ENCODE results near the gene GRM1.

The GRM1 gene

GRCh38 chr6:146364816-146365594 is 336.1 kb downstream of the GRM1 start:
- Histone ChIP-seq H3K36me3 (ENCODE audit: control insufficient read depth, insufficient read depth, low read length) (no peaks in the 10 kb centered on the region), H3K9ac (ENCODE audit: low read length) (no peak overlapping the region), H2BK15ac (replicated peaks; ENCODE audit: low read depth) (no peak overlapping the region), H2AK5ac (ENCODE audit: low read length) (no peak overlapping the region), H3K4me2 (ENCODE audit: low read length) (no peak overlapping the region), H3K18ac (ENCODE audit: low read length) (no peak overlapping the region), H3K4me3 (ENCODE audit: low read length) (no peak overlapping the region), H3K4ac (ENCODE audit: low read depth, low read length) (no peak overlapping the region), H2BK120ac (ENCODE audit: low read depth, low read length) (no peak overlapping the region), H4K8ac (ENCODE audit: low read depth, low read length) (no peak overlapping the region), H2BK5ac (ENCODE audit: low read length) (peak overlapping the region; percentile 7), H3K56ac (ENCODE audit: low read length) (peak overlapping the region; percentile 30), H3K27ac (ENCODE audit: low read depth, low read length) (no peak overlapping the region), H3K79me1 (ENCODE audit: low read length) (no peaks in the 10 kb centered on the region), H3K23ac (ENCODE audit: low read length) (no peak overlapping the region), H3K79me2 (ENCODE audit: control insufficient read depth, insufficient read depth, low read length) (no peaks in the 10 kb centered on the region), H4K5ac (ENCODE audit: low read length) (no peak overlapping the region), H3K27me3 (ENCODE audit: insufficient read depth, low read length, poor library complexity) (peaks cover 2% of the 10 kb centered on the region), H3K4me1 (ENCODE audit: control insufficient read depth, low read depth, low read length) (no peaks in the 10 kb centered on the region)
- DNase-seq, result no peak
- WGBS (ENCODE audit: extremely low coverage, insufficient coverage, low lambda C conversion rate), result 100% methylated on average over 1 of the region's 3 CpGs

- Histone ChIP-seq H3K4me3 (ENCODE audit: low read length) (no peak overlapping the region), H3K4me2 (ENCODE audit: low read length) (no peak overlapping the region), H3K4me1 (ENCODE audit: control insufficient read depth, low read depth, low read length) (no peaks in the 10 kb centered on the region), H2BK120ac (ENCODE audit: low read depth, low read length) (no peak overlapping the region), H3K18ac (ENCODE audit: low read length) (no peak overlapping the region), H4K5ac (ENCODE audit: low read length) (no peak overlapping the region), H2BK5ac (ENCODE audit: low read length) (no peak overlapping the region), H3K56ac (ENCODE audit: low read length) (no peak overlapping the region), H3K27me3 (ENCODE audit: insufficient read depth, low read length, poor library complexity) (peaks cover 2% of the 10 kb centered on the region), H3K9ac (ENCODE audit: low read length) (no peak overlapping the region), H3K4ac (ENCODE audit: low read depth, low read length) (no peak overlapping the region), H2AK5ac (ENCODE audit: low read length) (no peak overlapping the region), H3K36me3 (ENCODE audit: control insufficient read depth, insufficient read depth, low read length) (no peaks in the 10 kb centered on the region), H3K79me1 (ENCODE audit: low read length) (no peaks in the 10 kb centered on the region), H3K79me2 (ENCODE audit: control insufficient read depth, insufficient read depth, low read length) (no peaks in the 10 kb centered on the region), H2BK15ac (replicated peaks; ENCODE audit: low read depth) (no peak overlapping the region), H3K27ac (ENCODE audit: low read depth, low read length) (no peak overlapping the region), H4K8ac (ENCODE audit: low read depth, low read length) (no peak overlapping the region), H3K23ac (ENCODE audit: low read length) (no peak overlapping the region)
- no peak for DNase-seq
- WGBS (ENCODE audit: extremely low coverage, insufficient coverage, low lambda C conversion rate), result no CpG with 5 or more reads among the region's 1 CpG
Observed at GRCh38 chr6:146367061-146367460, 338.2 kb downstream of the GRM1 start.

DNA sequence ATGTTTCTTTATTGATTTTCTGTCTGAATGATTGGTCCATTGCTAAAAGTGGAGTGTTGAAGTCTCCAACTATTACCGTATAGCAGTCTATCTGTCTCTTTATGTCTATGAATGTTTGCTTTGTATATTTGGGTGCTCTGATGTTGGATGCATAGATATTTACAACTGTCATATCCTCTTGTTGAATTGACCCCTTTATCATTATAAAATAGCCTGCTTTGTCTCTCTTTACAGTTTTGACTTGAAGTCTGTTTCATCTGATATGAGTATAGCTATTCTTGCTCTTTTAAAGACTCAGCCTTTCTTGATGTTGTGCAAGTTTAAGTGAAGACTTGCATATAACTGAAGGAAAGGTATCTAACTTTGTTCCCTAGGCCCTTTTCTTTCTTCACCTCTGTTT is 341.0 kb downstream of the GRM1 start:
- H4K5ac ChIP-seq (ENCODE audit: low read length), result no peak overlapping the region
- no peak overlapping the region for H2BK5ac ChIP-seq (ENCODE audit: low read length)
- no peak overlapping the region for H2BK15ac ChIP-seq (replicated peaks; ENCODE audit: low read depth)
- H3K23ac ChIP-seq (ENCODE audit: low read length), result no peak overlapping the region
- H2AK5ac ChIP-seq (ENCODE audit: low read length), result no peak overlapping the region
- H3K79me2 ChIP-seq (ENCODE audit: control insufficient read depth, insufficient read depth, low read length), result no peaks in the 10 kb centered on the region
- H2BK120ac ChIP-seq (ENCODE audit: low read depth, low read length), result no peak overlapping the region
- no peak overlapping the region for H3K18ac ChIP-seq (ENCODE audit: low read length)
- H3K4me3 ChIP-seq (ENCODE audit: low read length), result no peak overlapping the region
- H3K27ac ChIP-seq (ENCODE audit: low read depth, low read length), result no peak overlapping the region
- DNase-seq, result no peak
- H3K9ac ChIP-seq (ENCODE audit: low read length), result no peak overlapping the region
- no peaks in the 10 kb centered on the region for H3K36me3 ChIP-seq (ENCODE audit: control insufficient read depth, insufficient read depth, low read length)
- H3K4me1 ChIP-seq (ENCODE audit: control insufficient read depth, low read depth, low read length), result no peaks in the 10 kb centered on the region
- H3K56ac ChIP-seq (ENCODE audit: low read length), result no peak overlapping the region
- H3K27me3 ChIP-seq (ENCODE audit: insufficient read depth, low read length, poor library complexity), result peaks cover 2% of the 10 kb centered on the region
- H4K8ac ChIP-seq (ENCODE audit: low read depth, low read length), result no peak overlapping the region
- no peak overlapping the region for H3K4ac ChIP-seq (ENCODE audit: low read depth, low read length)
- no CpG with 5 or more reads among the region's 1 CpG for WGBS (ENCODE audit: extremely low coverage, insufficient coverage, low lambda C conversion rate)
- H3K4me2 ChIP-seq (ENCODE audit: low read length), result no peak overlapping the region
- H3K79me1 ChIP-seq (ENCODE audit: low read length), result no peaks in the 10 kb centered on the region

DNA sequence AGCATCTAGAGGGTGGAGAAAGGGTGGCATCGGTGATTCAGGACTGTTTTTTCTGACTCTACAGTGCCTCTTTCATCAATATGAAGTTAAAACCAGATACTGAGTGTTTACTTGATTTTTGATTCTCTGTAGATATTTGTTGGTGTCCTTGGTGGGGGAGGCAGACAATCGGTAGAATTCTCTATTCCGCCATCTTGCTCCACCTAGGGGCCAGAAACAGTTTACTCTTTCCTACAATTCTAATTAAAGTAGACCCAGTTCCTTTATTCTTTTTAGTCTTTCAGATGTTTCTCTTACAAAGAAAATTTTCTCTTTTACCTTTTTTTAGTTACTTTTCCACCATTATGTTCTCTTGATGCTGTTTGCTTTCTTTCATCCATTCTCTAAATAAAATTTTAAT is 352.6 kb downstream of the GRM1 start:
- no CpG with 5 or more reads among the region's 3 CpGs for WGBS (ENCODE audit: extremely low coverage, insufficient coverage, low lambda C conversion rate)
- H3K36me3 ChIP-seq (ENCODE audit: control insufficient read depth, insufficient read depth, low read length), result no peaks in the 10 kb centered on the region
- no peak overlapping the region for H3K56ac ChIP-seq (ENCODE audit: low read length)
- H2BK5ac ChIP-seq (ENCODE audit: low read length), result no peak overlapping the region
- no peak overlapping the region for H4K8ac ChIP-seq (ENCODE audit: low read depth, low read length)
- H3K27ac ChIP-seq (ENCODE audit: low read depth, low read length), result no peak overlapping the region
- H3K27me3 ChIP-seq (ENCODE audit: insufficient read depth, low read length, poor library complexity), result no peaks in the 10 kb centered on the region
- H4K5ac ChIP-seq (ENCODE audit: low read length), result no peak overlapping the region
- no peaks in the 10 kb centered on the region for H3K79me2 ChIP-seq (ENCODE audit: control insufficient read depth, insufficient read depth, low read length)
- no peak for DNase-seq
- H3K79me1 ChIP-seq (ENCODE audit: low read length), result no peaks in the 10 kb centered on the region
- H3K4me3 ChIP-seq (ENCODE audit: low read length), result no peak overlapping the region
- H2BK120ac ChIP-seq (ENCODE audit: low read depth, low read length), result no peak overlapping the region
- H3K18ac ChIP-seq (ENCODE audit: low read length), result no peak overlapping the region
- H3K4ac ChIP-seq (ENCODE audit: low read depth, low read length), result no peak overlapping the region
- H3K4me2 ChIP-seq (ENCODE audit: low read length), result no peak overlapping the region
- H3K23ac ChIP-seq (ENCODE audit: low read length), result no peak overlapping the region
- no peak overlapping the region for H2AK5ac ChIP-seq (ENCODE audit: low read length)
- H3K9ac ChIP-seq (ENCODE audit: low read length), result no peak overlapping the region
- no peak overlapping the region for H2BK15ac ChIP-seq (replicated peaks; ENCODE audit: low read depth)
- H3K4me1 ChIP-seq (ENCODE audit: control insufficient read depth, low read depth, low read length), result no peaks in the 10 kb centered on the region

GRCh38 chr6:146388736-146389364 is 360.0 kb downstream of the GRM1 start:
- H4K8ac ChIP-seq (ENCODE audit: low read depth, low read length), result no peak overlapping the region
- no CpG with 5 or more reads among the region's 3 CpGs for WGBS (ENCODE audit: extremely low coverage, insufficient coverage, low lambda C conversion rate)

More at GRCh38 chr6:146388736-146389364, 360.0 kb downstream of the GRM1 start:
- no peak overlapping the region for H3K4me2 ChIP-seq (ENCODE audit: low read length)
- H2BK15ac ChIP-seq (replicated peaks; ENCODE audit: low read depth), result no peak overlapping the region
- H3K18ac ChIP-seq (ENCODE audit: low read length), result no peak overlapping the region
- H3K27me3 ChIP-seq (ENCODE audit: insufficient read depth, low read length, poor library complexity), result no peaks in the 10 kb centered on the region
- H3K27ac ChIP-seq (ENCODE audit: low read depth, low read length), result no peak overlapping the region
- no peak overlapping the region for H4K5ac ChIP-seq (ENCODE audit: low read length)
- no peaks in the 10 kb centered on the region for H3K79me2 ChIP-seq (ENCODE audit: control insufficient read depth, insufficient read depth, low read length)
- H3K4me1 ChIP-seq (ENCODE audit: control insufficient read depth, low read depth, low read length), result no peaks in the 10 kb centered on the region
- no peak overlapping the region for H3K23ac ChIP-seq (ENCODE audit: low read length)
- H3K56ac ChIP-seq (ENCODE audit: low read length), result no peak overlapping the region
- no peak overlapping the region for H3K9ac ChIP-seq (ENCODE audit: low read length)
- no peak overlapping the region for H2AK5ac ChIP-seq (ENCODE audit: low read length)
- no peak overlapping the region for H3K4me3 ChIP-seq (ENCODE audit: low read length)
- H3K4ac ChIP-seq (ENCODE audit: low read depth, low read length), result no peak overlapping the region
- H2BK5ac ChIP-seq (ENCODE audit: low read length), result no peak overlapping the region
- H2BK120ac ChIP-seq (ENCODE audit: low read depth, low read length), result no peak overlapping the region
- DNase-seq, result no peak
- H3K36me3 ChIP-seq (ENCODE audit: control insufficient read depth, insufficient read depth, low read length), result no peaks in the 10 kb centered on the region
- H3K79me1 ChIP-seq (ENCODE audit: low read length), result no peaks in the 10 kb centered on the region

All from mesendoderm (in vitro differentiated cells).